Colon (tissue), 2 donors: ENCODE results near the gene SERTM2.
"Not testable (repeated sequence)": the region's sequence is repeated elsewhere in the genome, so short reads cannot be mapped to it uniquely, and the experiment has no call there.

Source experiments
- FAIRE-seq: peaks from 2 replicates; lab custom pipeline; 2012; peaks lifted over from hg19 to GRCh38; lab: Jason Lieb, UNC
- donor health status: control.
- donor health status: control.

The SERTM2 gene

DNA sequence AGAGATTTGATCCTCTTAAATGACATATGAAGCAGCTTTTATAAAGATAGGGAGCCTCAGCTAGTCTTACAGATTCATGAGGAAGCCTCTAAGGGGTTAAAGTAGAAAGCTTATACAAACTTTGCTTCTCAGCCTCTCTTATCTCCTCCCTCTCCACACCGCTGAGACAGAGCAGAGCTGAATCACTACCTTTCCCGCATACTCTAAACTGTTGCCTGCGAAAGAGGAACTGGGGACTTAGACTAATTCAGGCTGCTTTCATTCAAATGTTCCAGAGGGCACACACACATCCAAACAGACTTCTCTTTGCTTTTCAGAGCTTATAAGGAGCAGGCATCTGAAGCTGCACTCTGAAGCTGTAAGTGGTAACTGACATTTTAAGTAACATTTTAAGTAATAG is at the start of gene SERTM2:
Gene SERTM2, plus strand, starts transcription at position 169 of the 400 bp plus-strand sequence. CDS start 7,213 bp downstream, outside the sequence.
- FAIRE-seq: no peak

DNA sequence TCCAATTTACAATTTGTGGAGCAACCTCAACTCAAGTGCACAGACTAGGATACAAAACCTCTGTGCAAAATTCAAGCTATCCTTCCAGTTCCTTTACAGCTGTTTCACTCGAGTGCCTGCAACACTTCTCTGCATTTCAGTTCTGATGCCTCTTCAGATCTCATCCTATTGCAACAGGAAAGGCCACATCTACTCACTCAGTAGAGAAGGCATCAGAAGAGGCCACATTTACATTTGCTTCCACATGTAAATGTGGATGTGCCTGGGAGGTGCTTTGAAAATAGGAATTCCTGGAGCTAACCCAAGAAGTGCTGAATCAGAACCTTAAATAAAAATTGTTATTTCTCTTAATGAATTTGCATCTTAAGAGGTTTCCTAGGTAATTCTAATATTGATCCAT is 45.8 kb upstream of the SERTM2 start:
- FAIRE-seq: no peak

- FAIRE-seq: no peak
Observed at GRCh38 chrX:111467896-111468295, 43.5 kb upstream of the SERTM2 start.

- FAIRE-seq: no peak
Observed at GRCh38 chrX:111470681-111471403, 40.6 kb upstream of the SERTM2 start.

DNA sequence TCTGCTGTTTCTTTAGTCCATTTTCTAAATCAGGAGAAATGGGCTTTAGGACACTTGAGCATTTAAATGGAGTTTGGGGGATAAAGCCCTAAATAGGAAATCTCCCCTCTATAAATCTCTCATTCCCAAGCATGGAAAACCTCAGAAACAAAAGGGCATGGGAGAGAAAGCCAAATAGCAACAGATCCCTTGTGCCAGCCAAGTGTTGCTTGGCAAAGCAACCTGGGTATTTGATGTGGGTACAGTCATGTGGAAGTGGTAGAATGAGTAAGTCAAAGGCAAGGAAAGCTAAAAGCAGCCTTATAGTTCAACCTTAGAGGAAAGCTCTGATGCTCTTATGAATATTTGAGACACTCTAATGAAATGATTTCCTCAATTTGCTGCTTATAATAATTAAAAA is 29.5 kb upstream of the SERTM2 start:
- FAIRE-seq: no peak

GRCh38 chrX:111483135-111483534 is 28.3 kb upstream of the SERTM2 start:
- FAIRE-seq: no peak

- FAIRE-seq: no peak
Observed at GRCh38 chrX:111483881-111484280, 27.6 kb upstream of the SERTM2 start.

- no peak for FAIRE-seq
Observed at GRCh38 chrX:111490688-111491087, 20.8 kb upstream of the SERTM2 start.

DNA sequence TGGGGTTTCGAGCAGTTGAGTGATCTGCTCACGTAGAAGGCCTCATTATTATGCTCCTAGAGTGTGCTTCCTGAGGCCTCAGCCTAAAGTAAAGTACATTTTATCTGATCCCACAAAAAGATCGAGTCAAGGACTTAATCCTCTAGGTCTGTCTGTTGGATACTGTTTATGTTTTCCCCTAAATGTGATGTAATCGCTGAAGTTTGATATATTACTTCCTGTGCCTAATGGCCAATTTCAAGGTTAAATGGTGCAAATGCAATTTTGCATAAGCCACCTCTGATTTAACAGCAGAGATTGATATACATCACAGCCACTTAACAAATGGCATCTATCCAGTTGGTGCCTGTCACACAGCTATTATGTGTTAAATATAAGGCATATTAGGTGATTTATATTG is 19.4 kb upstream of the SERTM2 start:
- no peak for FAIRE-seq

DNA sequence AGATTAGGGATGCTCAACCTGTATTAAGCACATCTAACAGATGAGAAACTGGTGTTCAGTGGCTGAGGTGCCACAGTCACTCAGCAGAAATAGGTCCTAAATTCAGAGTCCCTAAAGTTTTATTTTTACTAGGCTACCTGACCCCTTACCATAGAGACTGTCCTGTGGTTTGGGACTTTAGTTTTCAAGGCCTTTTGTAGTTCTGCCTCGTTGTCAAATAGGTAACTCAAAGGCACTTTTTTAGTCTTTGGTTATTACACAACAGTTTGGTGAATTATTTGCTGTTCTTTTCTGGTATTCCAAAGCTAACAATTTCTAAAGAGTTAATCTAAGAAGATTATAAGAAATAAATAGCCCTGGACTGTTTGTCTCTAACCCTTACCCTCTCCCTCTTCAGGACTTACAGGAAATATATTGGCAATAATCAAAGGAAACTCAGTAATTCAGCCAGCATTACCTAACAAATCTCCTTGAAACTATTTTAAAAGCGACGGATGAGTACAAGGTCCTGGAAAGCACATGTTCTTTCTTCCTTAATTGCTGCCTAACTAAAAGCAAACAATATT is 12.8 kb upstream of the SERTM2 start:
- no peak for FAIRE-seq

DNA sequence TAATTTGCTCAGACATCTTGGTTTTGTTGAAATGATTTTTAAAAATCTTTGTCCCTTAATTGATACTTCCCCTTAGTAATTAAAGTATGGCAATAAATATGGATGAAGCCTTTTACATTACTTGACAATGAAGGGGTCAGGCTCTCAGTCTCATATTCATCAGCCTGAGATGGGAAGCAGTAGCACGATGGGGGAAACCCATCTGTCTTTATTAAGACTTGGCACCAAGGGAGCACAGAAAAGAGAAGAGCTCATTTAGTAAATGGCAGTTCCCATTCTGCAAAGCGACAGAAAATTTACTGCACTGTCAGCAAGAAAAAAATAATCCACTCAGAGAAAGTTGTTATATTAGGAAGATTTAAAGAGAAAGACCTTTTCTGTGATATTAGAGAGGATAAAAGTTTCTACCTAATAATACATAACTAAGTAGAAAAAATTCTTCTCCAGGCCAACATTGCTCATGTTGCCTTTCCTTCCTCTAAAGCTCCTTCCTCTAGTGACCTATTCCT is 7.9 kb upstream of the SERTM2 start:
- FAIRE-seq: no peak

DNA sequence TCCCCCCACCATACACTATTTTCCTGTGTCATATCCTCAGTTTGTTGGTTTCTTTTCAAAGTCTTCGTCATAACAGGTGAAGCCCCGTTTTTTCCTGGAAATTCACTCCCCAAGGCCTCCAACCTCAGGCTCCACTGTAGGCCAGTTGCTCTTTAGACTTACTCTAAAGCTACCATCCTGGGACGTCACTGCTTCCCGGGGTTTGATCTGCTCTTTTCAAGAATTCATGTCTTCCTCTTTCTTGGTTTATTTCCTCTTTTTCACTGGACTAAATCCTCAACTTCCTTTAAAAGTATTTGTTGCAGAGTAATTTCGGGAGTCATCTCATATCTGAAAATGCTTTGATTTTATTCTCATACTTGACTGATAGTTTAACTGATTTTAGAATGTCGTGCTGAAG is 6.5 kb upstream of the SERTM2 start:
- FAIRE-seq: no peak

DNA sequence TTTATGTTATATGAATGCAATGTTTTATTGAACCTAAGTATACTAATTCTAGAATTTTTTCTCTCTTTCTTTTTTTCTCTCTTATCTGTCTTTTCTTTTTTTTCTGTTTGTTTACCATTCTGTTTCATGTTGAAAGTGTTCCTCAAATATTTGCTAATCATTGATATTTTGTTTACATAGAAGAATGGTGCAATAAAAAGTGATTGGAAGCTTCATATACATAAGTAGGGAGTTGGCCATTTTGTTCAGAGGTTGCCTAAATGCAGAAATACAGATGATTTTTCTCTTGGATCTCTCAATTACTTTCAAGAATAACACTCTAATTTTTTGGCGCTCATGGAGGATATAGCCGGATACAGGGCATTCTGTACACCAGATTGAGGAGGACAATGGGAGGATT is 5.7 kb upstream of the SERTM2 start:
- FAIRE-seq: no peak

GRCh38 chrX:111506826-111507225 is 4.6 kb upstream of the SERTM2 start:
- FAIRE-seq: no peak

DNA sequence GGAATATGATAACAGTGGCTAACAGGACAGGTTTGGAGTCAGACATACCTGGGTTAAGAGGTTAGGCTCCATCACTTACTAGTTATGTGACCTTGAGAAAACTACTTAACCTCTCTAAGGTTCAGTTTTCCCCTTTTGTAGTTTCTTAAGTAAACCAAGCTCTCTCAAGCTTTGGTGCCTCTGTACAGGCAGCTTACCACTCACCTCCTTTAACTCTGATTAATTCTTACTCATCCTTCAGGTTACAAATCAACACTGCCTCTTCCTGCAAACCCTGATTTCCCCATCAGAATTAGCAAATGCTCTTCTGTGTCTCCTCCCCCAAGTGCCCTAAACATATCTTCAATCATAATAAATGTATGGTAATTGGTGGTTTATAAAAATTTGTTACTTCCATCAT is 3.5 kb upstream of the SERTM2 start:
- FAIRE-seq: no peak

DNA sequence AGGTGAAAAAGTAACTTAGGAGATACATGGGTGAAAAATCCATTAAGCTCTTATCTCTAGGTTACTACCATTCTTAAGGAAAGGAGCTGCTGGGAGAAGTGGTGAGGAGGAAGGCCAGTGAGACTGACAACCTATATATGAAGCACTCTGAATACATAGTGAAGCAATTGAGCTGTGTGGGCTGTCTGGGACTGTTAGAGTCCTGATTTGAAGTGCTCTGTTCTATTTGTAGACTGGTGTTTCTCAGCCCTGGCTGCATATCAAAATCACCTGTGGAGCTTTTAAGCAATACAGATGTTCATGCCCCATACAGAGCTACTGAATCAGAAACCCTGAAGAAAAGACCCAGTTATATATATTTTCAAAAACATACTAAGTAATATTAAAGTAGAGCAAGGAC is 3.9 kb downstream of the SERTM2 start:
- no peak for FAIRE-seq

GRCh38 chrX:111518667-111519066 is 7.2 kb downstream of the SERTM2 start:
- no peak for FAIRE-seq

DNA sequence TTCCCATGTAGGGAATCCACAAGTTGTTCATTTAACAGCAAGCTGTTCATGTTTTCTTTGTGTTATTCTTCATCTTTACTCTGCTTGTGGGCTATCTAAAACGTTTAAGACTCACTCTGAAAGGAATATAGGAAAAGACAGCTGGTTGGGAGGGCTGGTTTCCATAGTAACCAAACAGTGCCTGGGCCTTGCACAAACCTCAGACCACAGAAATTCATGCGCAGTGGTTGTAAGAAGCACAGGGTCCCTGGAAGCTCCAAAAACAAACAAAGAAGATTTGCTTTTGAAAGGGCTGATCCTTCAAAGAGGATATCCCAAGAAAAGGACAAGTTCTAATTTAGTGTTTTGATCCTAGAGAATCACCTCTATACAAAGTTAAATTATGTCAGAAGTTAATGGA is 7.8 kb downstream of the SERTM2 start:
- no peak for FAIRE-seq

DNA sequence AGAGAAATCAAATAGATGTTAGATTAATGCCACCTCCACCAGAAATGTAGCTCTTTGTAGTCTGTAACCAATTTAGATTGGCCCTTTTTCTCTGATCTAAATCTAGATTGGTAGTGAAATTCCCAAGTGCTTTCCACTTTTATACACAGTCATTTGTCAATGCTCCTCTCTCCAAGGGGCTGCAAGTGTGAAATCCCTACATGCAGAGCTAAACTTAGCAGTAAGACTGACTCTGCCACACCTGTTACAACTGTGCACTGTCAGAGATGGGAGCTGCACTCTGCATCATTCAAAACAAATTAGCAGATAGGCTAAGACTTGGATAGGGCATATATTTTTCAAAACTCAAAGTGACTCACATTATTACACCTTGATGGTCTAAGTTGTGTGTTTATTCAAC is 9.1 kb downstream of the SERTM2 start:
- FAIRE-seq: no peak

DNA sequence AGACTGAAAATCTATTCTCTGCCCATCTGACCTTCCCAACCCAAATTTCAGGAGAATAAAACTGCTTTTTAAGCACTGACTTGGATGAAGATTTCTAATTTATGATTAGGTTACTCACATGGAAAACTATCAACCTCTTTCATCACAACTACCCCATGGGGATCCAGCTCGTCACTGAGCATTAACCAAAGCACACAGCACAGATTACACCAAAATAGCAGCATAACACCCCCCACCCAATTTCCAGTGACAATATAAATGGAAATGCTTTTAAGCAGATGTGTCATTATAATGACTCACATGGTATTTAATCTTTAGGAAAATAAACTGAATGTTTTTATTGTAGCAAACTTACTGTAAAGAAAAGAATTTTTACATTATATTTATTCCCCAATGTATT is 9.7 kb downstream of the SERTM2 start:
- no peak for FAIRE-seq

DNA sequence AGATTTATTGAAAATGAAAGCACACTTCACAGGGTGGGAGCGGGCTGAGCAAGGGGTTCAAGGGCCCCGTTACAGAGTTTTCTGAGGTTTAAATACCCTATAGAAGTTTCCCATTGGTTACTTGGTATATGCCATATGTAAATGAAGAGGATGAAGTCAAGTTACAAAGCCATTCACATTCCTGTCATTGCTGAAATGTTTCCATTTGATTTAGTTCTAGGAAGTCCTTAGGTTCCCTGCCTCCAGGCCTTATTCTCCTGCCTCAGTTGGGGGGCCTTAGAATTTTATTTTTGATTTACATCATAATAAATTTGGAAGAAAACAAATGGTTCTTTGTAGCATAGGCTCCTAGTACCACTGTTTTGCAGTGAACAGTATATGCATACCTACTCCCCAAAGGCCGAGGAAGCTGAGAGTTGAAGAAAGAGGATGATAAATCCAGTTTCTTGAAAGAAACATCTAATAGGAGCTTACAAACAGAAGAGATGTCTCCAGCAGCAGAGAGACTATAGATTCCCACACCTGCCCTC is 31.8 kb downstream of the SERTM2 start:
- FAIRE-seq: no peak

GRCh38 chrX:111549235-111549634 is 37.8 kb downstream of the SERTM2 start:
- FAIRE-seq: not testable (repeated sequence)

DNA sequence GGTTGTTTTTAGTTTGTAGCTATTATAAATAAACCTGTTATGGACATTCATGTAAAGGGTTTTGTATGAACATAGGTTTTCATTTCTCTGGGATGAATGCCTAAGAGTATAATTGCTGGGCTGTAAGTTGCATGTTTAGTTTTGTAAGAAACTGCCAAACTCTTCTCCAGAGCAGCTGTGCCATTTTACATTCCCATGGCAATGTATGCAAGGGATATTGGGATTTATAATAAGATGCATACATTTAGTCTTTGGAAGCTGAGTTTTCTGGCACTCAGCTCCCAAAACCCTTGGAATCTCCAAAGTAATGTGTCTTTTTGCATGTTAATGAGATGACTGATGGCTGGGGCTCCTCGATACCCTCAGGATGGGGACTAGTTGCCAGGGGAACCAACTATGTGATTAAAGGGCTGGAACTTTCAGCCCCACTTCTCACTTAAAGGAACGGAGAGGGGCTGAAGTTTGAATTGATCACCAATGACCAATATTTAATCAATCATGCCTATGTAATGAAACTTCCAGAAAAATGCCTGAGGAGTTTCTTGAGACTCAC is 44.0 kb downstream of the SERTM2 start:
- FAIRE-seq: no peak
